KMS-11 (cell line): ENCODE results near the gene HSFX4.

Experiments used
- H2AFZ ChIP-seq: fragments of 200-600 bp; sonication (generic); 2 replicates; pipeline ENCODE4 v1.6.1; 2016; ENCODE audit warnings: antibody characterized with exemption, mixed run types, low read depth
- H3K27ac ChIP-seq: fragments of 200-600 bp; sonication (generic); 2 replicates; pipeline ENCODE4 v1.6.1; 2016; ENCODE audit warnings: mild to moderate bottlenecking, mixed run types
- H3K27me3 ChIP-seq: fragments of 200-600 bp; sonication (generic); 2 replicates; pipeline ENCODE4 v1.6.1; 2017; ENCODE audit warnings: mild to moderate bottlenecking, low read depth, mixed run types, moderate library complexity; ENCODE audit not compliant: insufficient read depth
- H3K36me3 ChIP-seq: fragments of 200-600 bp; sonication (generic); 2 replicates; pipeline ENCODE4 v1.6.1; 2017; ENCODE audit warnings: mild to moderate bottlenecking, mixed run types; ENCODE audit not compliant: insufficient read depth
- H3K4me1 ChIP-seq: fragments of 200-600 bp; sonication (generic); 2 replicates; pipeline ENCODE4 v1.6.1; 2016; ENCODE audit warnings: mild to moderate bottlenecking, low read depth, mixed run types; ENCODE audit not compliant: poor library complexity, severe bottlenecking
- H3K4me2 ChIP-seq: fragments of 200-600 bp; sonication (generic); 2 replicates; pipeline ENCODE4 v1.7.0; 2016; ENCODE audit warnings: mild to moderate bottlenecking, mixed run types
- H3K4me3 ChIP-seq: fragments of 200-600 bp; sonication (generic); IDR thresholded peaks from 2 replicates; pipeline ENCODE4 v1.6.1; 2017; ENCODE audit warnings: low read depth, low read length, mixed read lengths; ENCODE audit not compliant: insufficient read depth
- H3K79me2 ChIP-seq: fragments of 200-600 bp; sonication (generic); 2 replicates; pipeline ENCODE4 v1.6.1; 2016; ENCODE audit warnings: low read depth, mixed run types; ENCODE audit not compliant: insufficient read depth
- H3K9ac ChIP-seq: fragments of 200-600 bp; sonication (generic); 2 replicates; pipeline ENCODE4 v1.6.1; 2016; ENCODE audit warnings: mild to moderate bottlenecking, mixed run types
- H4K20me1 ChIP-seq: fragments of 200-600 bp; sonication (generic); 2 replicates; pipeline ENCODE4 v1.6.1; 2016; ENCODE audit warnings: mild to moderate bottlenecking, mixed run types; ENCODE audit not compliant: insufficient read depth
- CTCF ChIP-seq: fragments of 200-600 bp; sonication (generic); conservative IDR thresholded peaks from 2 replicates; pipeline ENCODE4 v1.6.1; 2017; ENCODE audit warnings: low read depth, mild to moderate bottlenecking, antibody characterized with exemption, low read length, moderate library complexity, mixed read lengths

HSFX4 gene

DNA sequence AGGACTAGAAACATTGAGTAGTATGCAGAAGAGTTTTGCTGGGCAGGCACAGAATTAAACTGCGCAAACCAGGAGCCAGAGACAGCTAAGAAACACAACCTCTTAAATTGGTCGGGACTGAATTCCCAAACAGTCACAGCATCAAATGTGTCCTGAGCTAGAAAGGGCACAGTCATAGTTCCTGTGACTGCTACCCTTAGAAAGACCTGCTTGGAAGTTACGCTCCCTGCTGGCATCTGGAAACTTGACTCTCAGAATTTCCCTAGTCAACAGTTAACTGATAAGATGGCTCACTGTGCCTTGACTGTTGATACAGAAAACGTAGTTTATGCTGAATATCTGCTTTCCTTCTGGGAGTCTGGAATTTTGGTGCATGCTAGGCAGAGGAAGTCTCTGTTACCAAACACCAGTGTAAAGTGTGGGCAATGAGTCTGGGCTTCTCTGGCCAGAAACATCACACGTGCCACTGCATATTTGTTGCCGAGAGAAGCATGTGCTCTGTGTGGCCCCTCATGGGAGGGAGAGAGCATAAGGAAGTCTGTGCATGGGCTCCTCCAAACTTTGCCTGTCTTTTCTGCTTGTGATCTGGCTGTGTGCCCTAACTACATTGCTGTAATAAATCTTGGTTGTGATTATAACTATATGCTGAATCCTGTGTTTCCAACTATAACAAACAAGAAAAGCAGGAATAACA is 20.5 kb downstream of the HSFX4 start:
- H3K27me3 ChIP-seq = no peaks in the 10 kb centered on the region
- no peak overlapping the region for H3K9ac ChIP-seq
- no peaks in the 10 kb centered on the region for H3K4me1 ChIP-seq
- H3K27ac ChIP-seq = no peak overlapping the region
- H3K4me2 ChIP-seq = no peak overlapping the region
- H2AFZ ChIP-seq = no peak overlapping the region
- no peaks in the 10 kb centered on the region for H4K20me1 ChIP-seq
- H3K79me2 ChIP-seq = no peaks in the 10 kb centered on the region
- no peak for TF ChIP-seq CTCF
- H3K4me3 ChIP-seq = no peak overlapping the region
- no peaks in the 10 kb centered on the region for H3K36me3 ChIP-seq

- Histone ChIP-seq H3K4me3 (no peak overlapping the region), H3K4me1 (no peaks in the 10 kb centered on the region), H3K79me2 (no peaks in the 10 kb centered on the region), H2AFZ (no peak overlapping the region), H3K9ac (no peak overlapping the region), H3K27me3 (no peaks in the 10 kb centered on the region), H3K4me2 (no peak overlapping the region), H3K36me3 (no peaks in the 10 kb centered on the region), H3K27ac (no peak overlapping the region), H4K20me1 (no peaks in the 10 kb centered on the region)
- TF ChIP-seq CTCF = peak; percentile 58; the same call in 1 of the 2 replicates
These were observed 21.3 kb downstream of the HSFX4 start for GRCh38 chrX:149950681-149951080.

DNA sequence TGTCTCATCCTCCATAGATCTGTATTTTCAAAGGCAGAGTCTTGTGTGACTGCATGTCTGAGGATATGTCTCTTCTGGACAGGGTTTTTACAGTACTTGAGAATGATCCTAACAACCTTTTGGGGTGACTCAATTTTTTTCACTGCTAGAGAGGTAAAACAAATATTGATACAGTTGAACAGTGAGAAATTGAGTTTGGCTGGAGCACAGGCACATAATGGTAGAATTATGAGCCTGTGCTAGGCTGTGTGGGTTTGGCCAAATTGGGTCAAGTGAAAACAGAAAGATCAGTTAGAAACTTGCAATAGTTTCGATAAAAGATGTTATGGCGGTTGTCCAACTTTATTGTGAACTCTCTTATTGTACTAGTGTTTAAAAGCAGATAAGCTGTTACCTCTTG is 32.2 kb downstream of the HSFX4 start:
- TF ChIP-seq CTCF = no peak
- Histone ChIP-seq H3K27ac (no peak overlapping the region), H3K9ac (no peak overlapping the region), H3K4me2 (no peak overlapping the region), H3K79me2 (no peaks in the 10 kb centered on the region), H3K36me3 (no peaks in the 10 kb centered on the region), H3K4me1 (no peaks in the 10 kb centered on the region), H2AFZ (no peak overlapping the region), H3K4me3 (no peak overlapping the region), H4K20me1 (no peaks in the 10 kb centered on the region), H3K27me3 (no peaks in the 10 kb centered on the region)

DNA sequence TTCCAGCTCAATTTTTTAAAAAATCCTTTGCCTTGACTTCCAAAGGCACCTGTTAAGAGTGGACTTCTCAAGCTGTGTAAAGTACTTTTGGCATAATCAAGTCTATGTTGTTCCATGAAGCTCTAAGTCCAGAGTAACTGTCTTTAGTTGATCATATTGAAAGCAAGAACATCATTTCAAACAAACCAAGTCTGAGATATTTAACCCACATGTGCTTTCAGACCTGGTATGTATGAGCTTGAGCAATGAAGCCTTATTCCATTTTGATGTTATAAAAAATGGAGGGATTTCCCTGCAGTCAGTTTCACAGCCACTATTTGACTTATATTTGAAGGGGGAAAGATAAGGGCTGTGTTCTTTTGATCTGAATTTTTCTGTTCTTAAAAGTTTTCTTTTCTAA is 32.6 kb downstream of the HSFX4 start:
- H3K9ac ChIP-seq = no peak overlapping the region
- H3K4me3 ChIP-seq = no peak overlapping the region
- no peaks in the 10 kb centered on the region for H3K36me3 ChIP-seq
- H3K27ac ChIP-seq = no peak overlapping the region
- H3K4me1 ChIP-seq = no peaks in the 10 kb centered on the region
- H4K20me1 ChIP-seq = no peaks in the 10 kb centered on the region
- H3K79me2 ChIP-seq = no peaks in the 10 kb centered on the region
- TF ChIP-seq CTCF = no peak
- no peaks in the 10 kb centered on the region for H3K27me3 ChIP-seq
- H3K4me2 ChIP-seq = no peak overlapping the region
- no peak overlapping the region for H2AFZ ChIP-seq
